H1 (cell line): ENCODE results near the gene PRR33. TPM values are rescaled to one million over a fixed set of nuclear protein-coding genes. Genes with fewer than 3 reads are reported as not detected.

ENCODE experiments used
- CEBPB ChIP-seq: IDR thresholded peaks from 2 replicates; pipeline ENCODE4 v1.6.1; 2012; ENCODE audit warnings: low read depth, low read length
- CHD2 ChIP-seq: IDR thresholded peaks from 2 replicates; pipeline ENCODE4 v1.6.1; 2012; ENCODE audit warnings: low read length, improper control_type of control experiment
- CHD7 ChIP-seq: fragments of 300-600 bp; sonication (generic); IDR thresholded peaks from 2 replicates; pipeline ENCODE4 v1.7.1; 2012; ENCODE audit warnings: low read length, moderate library complexity, mild to moderate bottlenecking, inconsistent platforms; ENCODE audit not compliant: insufficient replicate concordance
- EP300 ChIP-seq, 2 experiments: IDR thresholded peaks; 1 replicate in 1 of 2; 2 replicates in 1 of 2; pipeline ENCODE4 v1.6.1; 2011 to 2012; ENCODE audit warnings: low read depth in 2 of 2, low read length in 2 of 2, mild to moderate bottlenecking in 2 of 2, borderline replicate concordance in 1 of 2, inconsistent platforms in 1 of 2, moderate library complexity in 1 of 2
- NRF1 ChIP-seq: IDR thresholded peaks from 2 replicates; pipeline ENCODE4 v1.6.1; 2011; ENCODE audit warnings: mild to moderate bottlenecking, low read depth, low read length, improper control_type of control experiment
- PHF8 ChIP-seq: fragments of 200-600 bp; sonication (generic); conservative IDR thresholded peaks from 2 replicates; pipeline ENCODE4 v1.7.1; 2012; ENCODE audit warnings: low read depth, mild to moderate bottlenecking, inconsistent platforms, low read length, moderate library complexity
- SIRT6 ChIP-seq: IDR thresholded peaks from one replicate; pipeline ENCODE4 v1.7.1; 2012; ENCODE audit warnings: low read length, inconsistent platforms
- YY1 ChIP-seq: IDR thresholded peaks from 2 replicates; pipeline ENCODE4 v1.6.1; 2011; ENCODE audit warnings: low read depth, mild to moderate bottlenecking, low read length
- polyA plus RNA-seq, 7 experiments: library from polyadenylated mRNA; depleted of rRNA in 3 of 7; stranded (reverse) in 5 of 7; unstranded in 2 of 7; fragments of >200 nt in 5 of 7; fragments of 200-250 nt in 2 of 7; gene quantifications; 1 replicate in 5 of 7; 2 replicates in 1 of 7; 4 replicates in 1 of 7; pipeline versions ENCODE4 v1.2.1 to v1.2.3, GENCODE V29; 2011 to 2013; ENCODE audit warnings: missing spikeins in 2 of 7, mixed read lengths in 2 of 7
- total RNA-seq: library from RNA; stranded (reverse); fragmentation: NEBNext Ultra II Directional; extraction: Animal tissue kit (Norgen Biotek cat#: 25700); gene quantifications from 2 replicates; pipeline ENCODE4 v1.2.1, GENCODE V29; 2021

The PRR33 gene
- total and polyA plus RNA-seq, 2 of the 8 experiments (the other 6 are each of a cell fraction or from before 2014, with no cell fraction given) = 0.02 TPM; not detected in 1

GRCh38 chr11:1937616-1938342 is 46.1 kb upstream of the PRR33 start (continued):
- TF ChIP-seq CHD7 (no peak), YY1 (no peak), SIRT6 (no peak), EP300 (IDR thresholded peaks at IDR 0.05; ENCODE audit: borderline replicate concordance in 1 of 2, low read depth in 2 of 2, low read length in 2 of 2) (no peak), NRF1 (no peak), PHF8 (no peak), CHD2 (no peak), CEBPB (no peak)
